Femur (tissue), 1 donor: ENCODE measurements around the gene SRA1.
"Not testable (repeated sequence)": the region's sequence is repeated elsewhere in the genome, so short reads cannot be mapped to it uniquely, and the experiment has no call there.

ENCODE experiments used
- DNase-seq: peaks from one replicate; pipeline ENCODE4 v3.0.0-alpha.2; 2017

SRA1 gene

DNA sequence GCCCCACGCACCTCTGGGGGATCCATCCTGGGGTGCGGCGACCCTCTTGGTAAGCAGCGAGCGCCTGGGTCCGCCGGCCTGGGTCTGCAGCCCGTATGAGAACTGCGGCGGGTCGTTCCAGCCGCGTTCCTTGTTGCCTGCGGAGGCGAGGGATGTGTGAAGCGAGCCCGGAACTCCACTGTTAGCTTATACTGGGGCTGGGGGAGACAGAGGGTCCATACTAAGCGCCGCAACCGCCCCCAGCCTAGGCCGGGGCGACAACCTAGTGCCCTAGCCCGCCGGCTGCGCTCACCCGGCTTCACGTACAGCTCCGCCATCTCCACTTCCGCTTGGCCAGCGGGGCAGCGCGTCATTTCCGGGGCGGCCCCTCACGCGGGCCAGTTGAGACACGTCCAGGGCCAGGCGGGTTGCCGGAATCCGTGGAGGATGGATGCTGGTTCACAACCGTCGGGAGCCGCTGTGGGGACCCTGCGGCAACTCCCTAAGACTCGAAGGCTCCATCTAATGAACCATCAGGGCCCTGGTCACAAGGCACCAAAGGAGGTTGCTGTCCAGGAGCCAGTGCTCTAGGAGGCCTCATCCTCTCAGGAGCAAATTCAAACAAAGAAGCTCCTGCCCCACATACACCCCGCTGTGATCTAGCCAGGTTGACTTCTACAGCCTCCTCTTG, at the start of gene SRA1:
SRA1 (minus strand) TSS at position 338 of the 670 bp plus-strand sequence; CDS start at position 317, 21 bp downstream.
- DNase-seq: peak; percentile 96

- no peak for DNase-seq
Measured at GRCh38 chr5:140607031-140607430, 49.8 kb upstream of the SRA1 start.

DNA sequence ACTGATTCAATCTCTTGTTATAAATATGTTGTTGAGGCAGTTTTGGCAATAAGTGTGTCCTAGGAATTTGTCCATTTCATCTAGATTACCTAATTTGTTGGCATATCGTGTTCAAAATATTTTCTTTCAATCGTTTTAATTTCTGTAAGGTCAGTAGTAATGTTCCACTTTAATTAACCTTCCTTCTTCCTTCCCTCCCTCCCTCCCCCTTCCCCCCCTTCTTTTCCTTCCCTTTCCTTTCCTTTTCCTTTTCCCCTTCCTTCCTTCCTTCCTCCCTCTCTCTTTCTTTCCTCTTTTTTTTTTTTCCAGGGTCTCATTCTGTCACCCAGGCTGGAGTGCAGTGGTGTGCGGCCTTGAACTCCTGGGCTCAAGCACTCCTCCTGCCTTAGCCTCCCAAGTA, 48.6 kb upstream of the SRA1 start:
- DNase-seq: no peak

DNA sequence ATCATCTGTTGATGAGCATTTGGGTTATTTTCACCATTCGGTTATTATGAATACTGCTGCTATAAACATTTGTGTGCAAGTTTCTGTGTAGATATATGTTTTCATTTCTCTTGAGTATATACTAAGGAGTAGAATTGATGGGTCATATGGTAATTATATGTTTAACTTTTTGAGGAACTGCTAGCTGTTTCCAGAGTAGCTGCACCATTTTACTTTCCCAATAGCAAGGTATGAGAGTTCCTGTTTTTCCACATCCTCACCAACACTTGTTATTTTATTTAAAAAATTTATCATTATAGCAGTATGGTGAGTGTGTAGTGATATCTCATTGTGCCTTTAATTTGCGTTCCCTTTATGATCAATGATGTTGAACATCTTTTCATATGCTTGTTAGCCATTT, 46.5 kb upstream of the SRA1 start:
- no peak for DNase-seq

DNA sequence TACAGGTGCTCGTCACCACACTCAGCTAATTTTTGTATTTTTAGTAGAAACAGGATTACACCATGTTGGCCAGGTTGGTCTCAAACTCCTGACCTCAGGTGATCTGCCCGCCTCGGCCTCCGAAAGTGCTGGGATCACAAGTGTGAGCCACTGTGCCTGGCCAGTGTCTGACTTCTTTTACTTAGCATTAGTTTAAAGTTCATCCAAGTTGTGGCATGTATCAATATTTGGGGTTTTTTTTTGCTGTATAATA, 46.1 kb upstream of the SRA1 start:
- DNase-seq: not testable (repeated sequence)

GRCh38 chr5:140602147-140602546, 44.9 kb upstream of the SRA1 start:
- DNase-seq: no peak

DNA sequence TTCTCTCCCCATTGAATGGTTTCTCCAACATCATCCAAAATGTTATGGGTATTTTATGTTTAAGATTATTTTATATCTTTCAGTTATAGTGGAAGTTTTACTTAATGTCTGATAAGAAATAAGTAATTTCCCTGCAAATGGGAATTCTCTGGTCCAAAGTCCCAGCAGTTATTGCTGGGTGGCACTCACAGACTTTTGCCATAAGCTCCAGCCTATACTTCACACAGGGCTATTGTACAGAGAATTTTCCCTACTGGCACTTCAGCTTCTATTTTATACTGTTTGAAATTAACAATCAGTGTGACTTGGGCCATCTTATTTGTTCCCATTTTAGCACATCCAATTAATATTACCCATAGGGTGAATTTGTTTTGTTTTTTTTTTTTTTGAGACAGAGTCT, 42.8 kb upstream of the SRA1 start:
- DNase-seq: no peak

- DNase-seq: no peak
Measured at GRCh38 chr5:140598836-140599235, 41.6 kb upstream of the SRA1 start.

- no peak for DNase-seq
Measured at GRCh38 chr5:140596321-140596741, 39.1 kb upstream of the SRA1 start.

DNA sequence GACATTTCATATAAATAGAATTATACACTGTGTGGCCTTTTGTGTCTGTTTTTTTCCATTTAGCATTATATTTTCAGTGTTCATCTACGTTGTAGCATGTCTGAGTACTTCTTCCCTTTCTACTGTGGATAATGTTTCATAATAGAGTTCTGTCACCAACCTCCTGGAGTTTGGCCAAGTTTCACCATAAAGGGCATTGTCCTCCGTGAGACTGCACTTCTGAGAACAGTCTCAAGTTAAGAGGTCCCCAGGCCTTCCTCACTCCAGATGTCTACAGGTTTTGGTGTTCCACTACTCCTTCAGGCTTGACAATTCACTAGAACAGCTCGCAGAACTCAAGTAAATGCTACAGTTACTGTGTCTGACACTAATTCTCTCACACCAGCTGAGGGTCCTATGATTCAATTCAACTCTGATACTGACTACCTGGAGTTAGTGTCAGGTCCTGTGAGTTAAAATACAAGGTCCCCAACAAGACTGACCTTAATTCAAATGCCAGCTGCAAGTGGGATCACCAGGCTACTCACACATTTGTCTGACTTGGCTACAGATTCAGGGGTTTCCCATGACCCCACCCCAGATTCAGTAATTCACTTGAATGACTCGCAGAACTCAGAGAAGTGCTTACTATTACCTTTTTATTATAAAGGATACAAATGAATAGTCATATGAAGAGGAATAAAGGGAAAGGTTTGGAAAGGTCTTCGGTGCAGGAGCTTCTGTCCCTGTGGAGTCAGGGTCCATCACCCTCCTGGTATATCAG, 38.4 kb upstream of the SRA1 start:
- peak; percentile 47 for DNase-seq

DNA sequence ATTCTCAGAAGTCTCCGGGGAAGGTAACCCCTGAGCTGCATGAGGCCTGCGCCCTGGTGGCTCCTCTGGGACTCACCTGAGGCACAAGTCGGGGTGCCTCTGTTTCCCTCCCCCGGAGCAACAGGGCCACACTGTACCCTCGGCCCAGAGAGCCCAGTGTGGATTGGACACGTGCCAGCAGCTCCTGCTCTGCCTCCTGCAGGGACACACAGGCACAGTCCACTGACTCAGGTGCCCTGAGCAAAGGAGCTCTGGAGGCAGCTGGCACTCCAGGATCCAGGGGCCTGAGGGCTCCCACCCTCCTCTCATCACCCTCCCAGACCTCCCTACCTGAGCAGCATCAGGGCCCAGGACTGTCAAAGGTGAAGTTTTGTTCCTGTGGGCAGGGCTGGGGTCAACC, 36.9 kb upstream of the SRA1 start:
- no peak for DNase-seq

DNA sequence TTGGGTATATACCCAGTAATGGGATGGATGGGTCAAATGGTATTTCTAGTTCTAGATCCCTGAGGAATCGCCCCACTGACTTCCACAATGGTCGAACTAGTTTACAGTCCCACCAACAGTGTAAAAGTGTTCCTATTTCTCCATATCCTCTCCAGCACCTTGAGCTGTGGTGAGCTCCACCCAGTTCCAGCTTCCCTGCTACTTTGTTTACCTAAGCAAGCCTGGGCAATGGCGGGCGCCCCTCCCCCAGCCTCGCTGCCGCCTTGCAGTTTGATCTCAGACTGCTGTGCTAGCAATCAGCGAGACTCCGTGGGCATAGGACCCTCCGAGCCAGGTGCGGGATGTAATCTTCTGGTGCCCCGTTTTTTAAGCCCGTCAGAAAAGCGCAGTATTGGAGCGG, 35.8 kb upstream of the SRA1 start:
- DNase-seq: not testable (repeated sequence)

DNA sequence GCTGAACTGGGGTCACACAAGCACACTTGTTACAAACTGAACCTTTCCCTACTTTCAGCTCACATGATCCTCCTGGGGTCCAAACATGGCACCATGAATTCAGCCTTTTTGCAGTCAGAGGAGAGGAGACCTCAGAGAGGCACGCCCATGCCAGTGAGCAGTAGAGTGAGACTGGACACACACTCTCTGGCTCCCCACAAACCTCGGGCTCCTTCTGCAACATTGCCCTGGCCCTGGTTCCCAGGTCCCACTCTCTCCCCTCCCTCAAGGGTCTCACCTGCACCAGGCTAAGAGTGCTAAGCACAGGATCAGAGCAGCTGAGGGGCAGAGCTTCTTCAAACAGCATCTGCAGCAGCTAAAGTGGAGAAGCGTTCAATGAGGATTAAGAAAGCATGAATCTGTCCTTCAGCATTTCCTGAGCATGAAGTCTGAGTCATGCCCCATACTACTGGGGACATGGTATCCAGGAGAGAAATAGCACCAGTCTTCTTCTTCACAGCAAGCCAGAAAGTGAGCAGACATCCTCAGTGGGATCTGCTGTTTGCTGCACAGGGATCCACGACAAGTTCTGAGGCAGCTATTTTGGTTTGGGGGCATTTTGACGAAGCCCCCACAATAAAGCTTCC, 34.6 kb upstream of the SRA1 start:
- no peak for DNase-seq

GRCh38 chr5:140590861-140591260, 33.6 kb upstream of the SRA1 start:
- no peak for DNase-seq

- DNase-seq: no peak
Measured at GRCh38 chr5:140588311-140589070, 31.2 kb upstream of the SRA1 start.

DNA sequence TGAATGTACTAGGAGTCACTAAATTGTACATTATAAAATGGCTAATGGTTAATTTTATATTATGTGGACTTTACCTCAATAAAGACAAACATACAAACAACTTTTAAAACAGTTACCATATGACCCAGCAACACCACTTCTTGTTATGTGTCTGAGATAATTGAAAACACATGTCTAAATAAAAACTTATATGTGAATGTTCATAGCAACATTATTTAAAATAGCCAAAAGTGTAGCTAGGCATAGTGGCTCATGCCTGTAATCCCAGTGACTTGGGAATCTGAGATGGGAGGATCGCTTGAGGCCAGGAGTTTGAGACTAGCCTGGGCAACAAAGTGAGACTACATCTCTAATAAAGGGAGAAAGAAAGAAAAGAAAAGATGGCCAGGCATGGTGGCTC, 30.2 kb upstream of the SRA1 start:
- no peak for DNase-seq

DNA sequence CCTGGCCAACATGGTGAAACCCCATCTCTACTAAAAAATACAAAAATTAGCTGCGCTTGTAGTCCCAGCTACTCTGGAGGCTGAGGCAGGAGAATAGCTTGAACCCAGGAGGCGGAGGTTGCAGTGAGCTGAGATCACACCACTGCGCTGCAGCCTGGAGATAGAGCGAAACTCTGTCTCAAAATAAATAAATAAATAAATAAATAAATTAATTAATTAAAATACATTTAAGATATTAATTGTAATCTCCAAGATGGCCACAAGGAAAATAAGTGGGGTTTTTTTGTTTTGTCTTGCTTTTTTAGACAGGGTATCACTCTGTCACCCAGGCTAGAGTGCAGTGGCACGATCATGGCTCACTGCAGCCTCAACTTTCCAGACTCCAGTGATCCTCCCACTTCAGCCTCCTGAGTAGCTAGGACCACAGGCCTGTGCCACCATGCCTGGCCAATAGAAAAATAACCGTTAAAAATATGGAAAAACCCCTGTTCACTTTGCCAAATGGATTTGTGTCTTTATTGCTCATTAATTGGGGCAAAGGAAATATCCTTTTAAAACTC, 22.0 kb upstream of the SRA1 start:
- DNase-seq: not testable (repeated sequence)

DNA sequence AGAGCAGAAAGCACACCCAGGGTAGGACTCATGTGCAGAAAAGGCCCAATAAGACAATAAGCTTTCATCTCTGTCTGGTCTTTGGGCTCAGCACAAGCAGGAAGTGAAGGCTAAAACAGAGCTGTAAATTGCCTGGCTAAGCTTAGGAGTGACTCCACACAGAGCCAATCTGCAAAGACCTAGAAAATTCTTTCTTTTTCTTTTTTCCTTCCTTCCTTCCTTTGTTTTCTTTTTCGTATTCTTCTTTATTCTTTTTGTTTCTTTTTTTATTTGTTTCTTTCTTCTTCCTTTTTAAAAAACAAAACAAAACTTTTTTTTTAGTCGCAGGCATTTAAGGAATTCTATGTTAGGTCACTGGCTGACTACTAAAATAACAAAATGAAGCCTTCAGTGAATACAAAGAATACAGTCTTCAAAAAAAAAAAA, 19.5 kb upstream of the SRA1 start:
- no peak for DNase-seq

GRCh38 chr5:140575309-140575708, 18.0 kb upstream of the SRA1 start:
- DNase-seq: no peak

DNA sequence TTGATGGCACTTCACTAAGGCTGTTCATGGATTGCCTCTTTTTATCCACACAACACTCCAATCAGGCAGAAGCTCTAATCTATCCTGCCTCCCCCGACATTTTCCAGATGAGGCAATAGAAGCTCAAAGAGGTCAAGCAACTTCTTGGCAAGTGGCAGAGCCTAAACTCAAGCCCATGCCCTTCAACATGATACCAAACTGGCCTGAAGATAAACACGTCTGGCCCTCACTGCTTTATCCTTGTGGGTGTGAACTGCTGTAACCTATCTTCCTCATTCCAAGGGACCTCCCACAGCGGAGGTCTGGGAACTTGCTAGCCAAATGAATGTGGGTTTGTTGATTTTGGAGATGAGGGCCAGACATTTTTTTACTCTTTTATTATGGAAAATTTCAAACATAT, 16.9 kb upstream of the SRA1 start:
- no peak for DNase-seq

DNA sequence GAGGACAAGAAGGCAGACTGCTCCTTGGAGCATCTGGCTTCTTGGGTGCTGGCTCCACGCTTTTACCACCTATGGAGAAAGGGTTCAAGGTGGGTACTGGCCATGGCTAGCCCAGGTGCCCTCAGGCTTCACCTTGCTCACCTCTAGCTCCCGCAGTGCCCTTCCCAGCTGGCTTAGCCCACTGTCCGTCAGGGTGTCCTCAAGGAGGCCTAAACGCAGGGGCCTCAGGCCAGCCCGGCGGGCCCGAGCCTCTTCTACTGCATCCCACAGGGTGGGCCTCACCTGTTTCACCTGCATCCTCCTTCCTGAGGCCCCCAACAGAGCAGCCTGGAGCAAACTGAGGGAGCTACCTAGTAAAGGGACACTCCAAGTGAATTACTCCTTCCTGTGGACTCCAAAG, 16.4 kb upstream of the SRA1 start:
- no peak for DNase-seq

DNA sequence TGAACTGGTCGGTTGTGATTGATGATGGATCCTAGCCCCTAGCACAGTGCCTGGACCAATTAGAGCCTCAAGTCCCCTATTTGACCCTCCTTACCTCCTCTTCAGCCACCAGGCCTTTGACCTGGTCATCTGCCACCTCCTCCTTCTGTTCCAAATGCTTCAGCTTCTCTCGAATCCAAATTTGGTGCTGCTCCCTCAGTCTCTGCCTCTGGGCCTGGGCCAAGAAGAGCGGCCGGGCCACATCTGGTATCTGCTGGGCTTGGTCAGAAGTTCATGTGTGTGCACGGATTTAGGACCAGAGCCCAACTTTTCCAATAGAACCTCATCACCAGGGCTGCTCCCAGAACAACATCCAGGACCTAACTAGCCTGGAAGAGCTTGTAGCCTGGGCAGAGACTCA, 13.8 kb upstream of the SRA1 start:
- no peak for DNase-seq

DNA sequence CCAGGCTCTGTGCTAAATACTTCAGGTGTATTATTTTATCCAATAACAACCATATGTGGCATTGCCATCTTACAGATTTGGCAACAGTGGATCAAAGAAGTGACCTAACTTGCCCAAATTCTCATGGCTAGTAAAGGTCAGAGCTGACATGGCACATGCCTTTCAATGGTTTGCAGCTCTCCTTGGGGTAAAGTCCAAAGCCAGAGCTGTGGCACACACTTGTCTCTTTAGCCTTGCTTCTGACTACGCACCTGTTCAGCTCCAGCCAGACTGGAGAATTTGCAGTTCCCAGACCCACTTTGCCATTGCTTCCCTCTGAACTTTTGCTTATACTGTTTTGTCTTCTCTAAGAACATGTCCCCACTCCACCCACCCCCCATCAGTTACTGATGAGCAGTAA, 13.2 kb upstream of the SRA1 start:
- no peak for DNase-seq
